Uterus (tissue), 2 donors: ENCODE data around the gene FN1.

Experiments
- CTCF ChIP-seq, 4 experiments: fragments of 200-600 bp in 2 of 4; fragments of 450-650 bp in 2 of 4; sonication (generic) in 2 of 4; IDR thresholded peaks; one replicate each; pipeline ENCODE4 v1.5.1; 2016 to 2019; ENCODE audit warnings: antibody characterized with exemption in 4 of 4, mild to moderate bottlenecking in 2 of 4, moderate library complexity in 1 of 4
- POLR2A ChIP-seq, 2 donors: fragments of 450-650 bp; IDR thresholded peaks; one replicate each; pipeline ENCODE4 v1.6.1; 2016; ENCODE audit warnings: antibody characterized with exemption in 2 of 2, mild to moderate bottlenecking in 1 of 2, moderate library complexity in 1 of 2

- no peak for TF ChIP-seq CTCF (IDR thresholded peaks at IDR 0.05)
- TF ChIP-seq POLR2A (IDR thresholded peaks at IDR 0.05) = no peak
These were observed 43.8 kb upstream of the FN1 start for GRCh38 chr2:215479536-215480240.
